HEK293 (cell line): ENCODE data around the gene GCDH.

Experiments used
- MEIS1 ChIP-seq: sonication (generic); formaldehyde crosslinking; IDR thresholded peaks from 2 replicates; pipeline ENCODE4 v1.8.1; 2022; ENCODE audit warnings: missing genetic modification reagents, mild to moderate bottlenecking, borderline replicate concordance
- OVOL3 ChIP-seq: fragments of 450-650 bp; formaldehyde crosslinking; IDR thresholded peaks from 2 replicates; pipeline ENCODE4 v1.5.1; 2016; ENCODE audit warnings: missing biosample characterization, missing genetic modification characterization
- SP2 ChIP-seq: fragments of 450-650 bp; formaldehyde crosslinking; IDR thresholded peaks from 2 replicates; pipeline ENCODE4 v1.5.1; 2016; ENCODE audit warnings: missing biosample characterization, missing genetic modification characterization
- ZNF184 ChIP-seq: fragments of 450-650 bp; IDR thresholded peaks from 2 replicates; pipeline ENCODE4 v1.5.1; 2018; ENCODE audit warnings: missing biosample characterization, mild to moderate bottlenecking, missing genetic modification characterization
- ZNF274 ChIP-seq, 2 experiments: fragments of 200-500 bp in 1 of 2; fragments of 450-650 bp in 1 of 2; sonication (Bioruptor generic) in 1 of 2; formaldehyde crosslinking in 1 of 2; IDR thresholded peaks; 2 replicates each; pipeline versions ENCODE4 v1.5.1 to v1.6.1; 2014 to 2016; ENCODE audit warnings: borderline replicate concordance in 1 of 2, inconsistent platforms in 1 of 2, low read length in 1 of 2, missing biosample characterization in 1 of 2, missing genetic modification characterization in 1 of 2
- ZNF335 ChIP-seq: fragments of 450-650 bp; formaldehyde crosslinking; conservative IDR thresholded peaks from 2 replicates; pipeline ENCODE4 v1.5.1; 2016; ENCODE audit warnings: missing biosample characterization, missing genetic modification characterization
- ZNF394 ChIP-seq: fragments of 450-650 bp; formaldehyde crosslinking; IDR thresholded peaks from 2 replicates; pipeline ENCODE4 v1.5.1; 2016; ENCODE audit warnings: missing biosample characterization, missing genetic modification characterization, mild to moderate bottlenecking, moderate library complexity, borderline replicate concordance
- ZNF558 ChIP-seq: fragments of 450-650 bp; formaldehyde crosslinking; IDR thresholded peaks from 2 replicates; pipeline ENCODE4 v1.5.1; 2016; ENCODE audit warnings: missing biosample characterization, missing genetic modification characterization
- ZNF596 ChIP-seq: fragments of 450-650 bp; IDR thresholded peaks from 2 replicates; pipeline ENCODE4 v1.5.0; 2018; ENCODE audit warnings: missing biosample characterization, mild to moderate bottlenecking, missing genetic modification characterization, moderate library complexity
- TF ChIP-seq, protein P1 (sequence below): fragments of 450-650 bp; formaldehyde crosslinking; IDR thresholded peaks from 2 replicates; pipeline ENCODE4 v1.5.1; 2016; ENCODE audit warnings: missing biosample characterization, missing genetic modification characterization
- TF ChIP-seq, protein P2 (sequence below): IDR thresholded peaks from 2 replicates; pipeline ENCODE4 v1.6.1; 2011; ENCODE audit warnings: mild to moderate bottlenecking, low read depth, low read length, borderline replicate concordance
- TF ChIP-seq, protein P3 (sequence below): fragments of 450-650 bp; formaldehyde crosslinking; IDR thresholded peaks from 2 replicates; pipeline ENCODE4 v1.5.1; 2016; ENCODE audit warnings: missing biosample characterization, missing genetic modification characterization
- TF ChIP-seq, protein P4 (sequence below): fragments of 450-650 bp; formaldehyde crosslinking; IDR thresholded peaks from 2 replicates; pipeline ENCODE4 v1.5.1; 2016; ENCODE audit warnings: missing biosample characterization, missing genetic modification characterization

DNA sequence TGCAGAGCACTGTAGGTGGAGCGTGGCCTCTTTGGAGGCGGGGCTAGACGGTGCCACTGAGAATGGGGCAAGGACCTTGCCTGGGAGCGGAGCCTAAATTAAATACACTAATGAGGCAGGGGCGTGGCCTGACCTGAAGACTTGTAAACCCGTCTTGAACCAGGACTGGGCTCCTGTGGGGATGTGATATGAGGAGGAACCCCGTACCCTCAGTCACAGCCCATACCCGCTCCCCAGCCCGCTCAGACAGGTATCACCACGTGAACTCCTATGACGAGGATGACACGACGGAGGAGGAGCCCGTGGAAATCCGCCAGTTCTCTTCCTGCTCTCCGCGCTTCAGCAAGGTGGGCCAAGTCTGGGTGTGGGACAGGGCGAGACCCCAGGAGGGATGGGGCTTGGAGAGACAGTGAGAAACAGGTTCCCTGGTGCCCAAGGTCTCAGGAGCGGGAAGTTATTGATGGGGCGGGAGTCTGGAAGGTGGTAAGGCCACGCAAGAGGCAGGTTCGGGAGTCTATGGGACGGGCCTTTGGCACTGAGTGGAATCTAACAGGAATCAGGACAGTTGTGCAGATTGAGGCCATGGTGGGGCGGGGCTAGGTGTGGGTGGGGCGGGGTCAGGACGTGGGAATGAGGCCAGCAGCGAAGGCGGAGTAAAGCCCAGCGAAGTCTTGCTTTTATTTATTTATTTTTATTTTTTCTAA is 24.4 kb upstream of the GCDH start:
- TF ChIP-seq, protein P1, sequence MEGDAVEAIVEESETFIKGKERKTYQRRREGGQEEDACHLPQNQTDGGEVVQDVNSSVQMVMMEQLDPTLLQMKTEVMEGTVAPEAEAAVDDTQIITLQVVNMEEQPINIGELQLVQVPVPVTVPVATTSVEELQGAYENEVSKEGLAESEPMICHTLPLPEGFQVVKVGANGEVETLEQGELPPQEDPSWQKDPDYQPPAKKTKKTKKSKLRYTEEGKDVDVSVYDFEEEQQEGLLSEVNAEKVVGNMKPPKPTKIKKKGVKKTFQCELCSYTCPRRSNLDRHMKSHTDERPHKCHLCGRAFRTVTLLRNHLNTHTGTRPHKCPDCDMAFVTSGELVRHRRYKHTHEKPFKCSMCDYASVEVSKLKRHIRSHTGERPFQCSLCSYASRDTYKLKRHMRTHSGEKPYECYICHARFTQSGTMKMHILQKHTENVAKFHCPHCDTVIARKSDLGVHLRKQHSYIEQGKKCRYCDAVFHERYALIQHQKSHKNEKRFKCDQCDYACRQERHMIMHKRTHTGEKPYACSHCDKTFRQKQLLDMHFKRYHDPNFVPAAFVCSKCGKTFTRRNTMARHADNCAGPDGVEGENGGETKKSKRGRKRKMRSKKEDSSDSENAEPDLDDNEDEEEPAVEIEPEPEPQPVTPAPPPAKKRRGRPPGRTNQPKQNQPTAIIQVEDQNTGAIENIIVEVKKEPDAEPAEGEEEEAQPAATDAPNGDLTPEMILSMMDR (tag by site-specific recombination): no peak
- TF ChIP-seq OVOL3 (tag by site-specific recombination): no peak
- no peak for TF ChIP-seq ZNF596 (tag by site-specific recombination)
- TF ChIP-seq ZNF558 (tag by site-specific recombination): no peak
- TF ChIP-seq ZNF394 (tag by site-specific recombination): no peak
- TF ChIP-seq, protein P2, sequence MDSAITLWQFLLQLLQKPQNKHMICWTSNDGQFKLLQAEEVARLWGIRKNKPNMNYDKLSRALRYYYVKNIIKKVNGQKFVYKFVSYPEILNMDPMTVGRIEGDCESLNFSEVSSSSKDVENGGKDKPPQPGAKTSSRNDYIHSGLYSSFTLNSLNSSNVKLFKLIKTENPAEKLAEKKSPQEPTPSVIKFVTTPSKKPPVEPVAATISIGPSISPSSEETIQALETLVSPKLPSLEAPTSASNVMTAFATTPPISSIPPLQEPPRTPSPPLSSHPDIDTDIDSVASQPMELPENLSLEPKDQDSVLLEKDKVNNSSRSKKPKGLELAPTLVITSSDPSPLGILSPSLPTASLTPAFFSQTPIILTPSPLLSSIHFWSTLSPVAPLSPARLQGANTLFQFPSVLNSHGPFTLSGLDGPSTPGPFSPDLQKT: no peak
- TF ChIP-seq, protein P3, sequence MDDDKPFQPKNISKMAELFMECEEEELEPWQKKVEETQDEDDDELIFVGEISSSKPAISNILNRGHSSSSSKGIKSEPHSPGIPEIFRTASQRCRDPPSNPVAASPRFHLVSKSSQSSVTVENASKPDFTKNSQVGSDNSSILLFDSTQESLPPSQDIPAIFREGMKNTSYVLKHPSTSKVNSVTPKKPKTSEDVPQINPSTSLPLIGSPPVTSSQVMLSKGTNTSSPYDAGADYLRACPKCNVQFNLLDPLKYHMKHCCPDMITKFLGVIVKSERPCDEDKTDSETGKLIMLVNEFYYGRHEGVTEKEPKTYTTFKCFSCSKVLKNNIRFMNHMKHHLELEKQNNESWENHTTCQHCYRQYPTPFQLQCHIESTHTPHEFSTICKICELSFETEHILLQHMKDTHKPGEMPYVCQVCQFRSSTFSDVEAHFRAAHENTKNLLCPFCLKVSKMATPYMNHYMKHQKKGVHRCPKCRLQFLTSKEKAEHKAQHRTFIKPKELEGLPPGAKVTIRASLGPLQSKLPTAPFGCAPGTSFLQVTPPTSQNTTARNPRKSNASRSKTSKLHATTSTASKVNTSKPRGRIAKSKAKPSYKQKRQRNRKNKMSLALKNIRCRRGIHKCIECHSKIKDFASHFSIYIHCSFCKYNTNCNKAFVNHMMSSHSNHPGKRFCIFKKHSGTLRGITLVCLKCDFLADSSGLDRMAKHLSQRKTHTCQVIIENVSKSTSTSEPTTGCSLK (tag by site-specific recombination): no peak
- TF ChIP-seq, protein P4, sequence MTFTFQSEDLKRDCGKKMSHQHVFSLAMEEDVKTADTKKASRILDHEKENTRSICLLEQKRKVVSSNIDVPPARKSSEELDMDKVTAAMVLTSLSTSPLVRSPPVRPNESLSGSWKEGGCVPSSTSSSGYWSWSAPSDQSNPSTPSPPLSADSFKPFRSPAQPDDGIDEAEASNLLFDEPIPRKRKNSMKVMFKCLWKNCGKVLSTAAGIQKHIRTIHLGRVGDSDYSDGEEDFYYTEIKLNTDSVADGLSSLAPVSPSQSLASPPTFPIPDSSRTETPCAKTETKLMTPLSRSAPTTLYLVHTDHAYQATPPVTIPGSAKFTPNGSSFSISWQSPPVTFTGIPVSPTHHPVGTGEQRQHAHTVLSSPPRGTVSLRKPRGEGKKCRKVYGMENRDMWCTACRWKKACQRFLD (tag by site-specific recombination): no peak
- 0 out of 2 replicates have a peak, but pooled peaks have one; percentile 2 for TF ChIP-seq SP2 (tag by site-specific recombination)
- TF ChIP-seq ZNF184 (tag by site-specific recombination): no peak
- no peak for TF ChIP-seq MEIS1 (CRISPR knock-in tag)
- no peak for TF ChIP-seq ZNF274 (IDR thresholded peaks at IDR 0.05; ENCODE audit: low read length)
- TF ChIP-seq ZNF274 (tag by site-specific recombination; IDR thresholded peaks at IDR 0.05; ENCODE audit: borderline replicate concordance): no peak
- TF ChIP-seq ZNF335: no peak
